Activated B cell treated with CpG ODN at 0.5 μM for 24 hours (primary cell): ENCODE data around the gene EIF2S1. TPM values are rescaled to one million over a fixed set of nuclear protein-coding genes. Genes with fewer than 3 reads are reported as not detected.

Experiments
- ATAC-seq: fragments of 200-7000 bp; cut with Tn5 transposase; one replicate; pipeline ENCODE4 v1.10.0; 2021; ENCODE audit warnings: low read depth, mild to moderate bottlenecking, moderate library complexity
- CTCF ChIA-PET: fragments of 350-600 bp; sonication (Branson Sonifier 250); formaldehyde crosslinking; loops from one replicate; lab custom pipeline; 2021; ENCODE audit warnings: antibody characterized with exemption; lab: Charles Lee
- POLR2A ChIA-PET: fragments of 350-600 bp; sonication (Branson Sonifier 250); formaldehyde crosslinking; loops from one replicate; lab custom pipeline; 2021; ENCODE audit warnings: antibody characterized with exemption; lab: Charles Lee
- DNase-seq: peaks from one replicate; pipeline ENCODE4 v3.0.0; 2022
- H3K27ac Mint-ChIP-seq: one replicate; pipeline ENCODE4 v1.8.0; 2020; ENCODE audit warnings: mixed read lengths
- H3K27me3 Mint-ChIP-seq: one replicate; pipeline ENCODE4 v1.8.0; 2021; ENCODE audit warnings: mixed read lengths
- H3K36me3 Mint-ChIP-seq: one replicate; pipeline ENCODE4 v1.8.0; 2021; ENCODE audit warnings: low read depth, mixed read lengths
- H3K4me1 Mint-ChIP-seq: one replicate; pipeline ENCODE4 v1.8.0; 2021; ENCODE audit warnings: mixed read lengths
- H3K4me3 Mint-ChIP-seq: one replicate; pipeline ENCODE4 v1.8.0; 2020; ENCODE audit warnings: mild to moderate bottlenecking, mixed read lengths
- H3K9me3 Mint-ChIP-seq: one replicate; pipeline ENCODE4 v1.8.0; 2020; ENCODE audit warnings: mixed read lengths
- CTCF ChIP-seq: fragments of 200-600 bp; IDR thresholded peaks from one replicate; pipeline ENCODE4 v1.8.0; 2022; ENCODE audit warnings: antibody characterized with exemption, mild to moderate bottlenecking
- intact Hi-C: fragments of 100-400 bp; cut with micrococcal nuclease; formaldehyde crosslinking; loops from one replicate; pipeline ENCODE4 v1.15.1; 2024
- total RNA-seq: library from RNA; stranded (reverse); gene quantifications from 2 replicates; pipeline ENCODE4 v1.2.3, GENCODE V29; 2022

The EIF2S1 gene
- total RNA-seq, 1 donor from 2014 or later: 84.4 TPM

GRCh38 chr14:67371247-67372148, 11.4 kb downstream of the EIF2S1 start:
- Mint-ChIP-seq H3K27me3 (no peaks in the 10 kb centered on the region), H3K36me3 (peaks cover 83% of the 10 kb centered on the region), H3K4me3 (no peak overlapping the region), H3K9me3 (no peaks in the 10 kb centered on the region), H3K4me1 (peaks cover 4% of the 10 kb centered on the region), H3K27ac (no peak overlapping the region)
- DNase-seq (no peak), ATAC-seq (no peak)
- intact Hi-C loops: no loop called here
- CTCF ChIA-PET: no interaction called here
- POLR2A ChIA-PET: no interaction called here
- no peak for TF ChIP-seq CTCF

- TF ChIP-seq CTCF: no peak
- no peaks in the 10 kb centered on the region for H3K9me3 Mint-ChIP-seq
- intact Hi-C loops: no loop called here
- no peak for DNase-seq
- H3K4me3 Mint-ChIP-seq: no peak overlapping the region
- peaks cover 4% of the 10 kb centered on the region for H3K4me1 Mint-ChIP-seq
- H3K27ac Mint-ChIP-seq: no peak overlapping the region
- ChIA-PET CTCF (no interaction called here), POLR2A (no interaction called here)
- ATAC-seq: no peak
- peaks cover 84% of the 10 kb centered on the region for H3K36me3 Mint-ChIP-seq
- H3K27me3 Mint-ChIP-seq: no peaks in the 10 kb centered on the region
These were observed 12.7 kb downstream of the EIF2S1 start for GRCh38 chr14:67372833-67373232.

GRCh38 chr14:67373347-67373746, 13.2 kb downstream of the EIF2S1 start:
- no peaks in the 10 kb centered on the region for H3K9me3 Mint-ChIP-seq
- ATAC-seq: no peak
- peaks cover 4% of the 10 kb centered on the region for H3K4me1 Mint-ChIP-seq
- intact Hi-C loops: no loop called here
- no peaks in the 10 kb centered on the region for H3K27me3 Mint-ChIP-seq
- peaks cover 85% of the 10 kb centered on the region for H3K36me3 Mint-ChIP-seq
- DNase-seq: no peak
- H3K27ac Mint-ChIP-seq: peak overlapping the region; percentile 20
- POLR2A ChIA-PET: no interaction called here
- H3K4me3 Mint-ChIP-seq: no peak overlapping the region
- no peak for TF ChIP-seq CTCF
- CTCF ChIA-PET: no interaction called here

GRCh38 chr14:67377916-67378315, 17.8 kb downstream of the EIF2S1 start:
- DNase-seq: no peak
- POLR2A ChIA-PET: no interaction called here
- intact Hi-C loops: no loop called here
- Mint-ChIP-seq H3K4me3 (no peak overlapping the region), H3K27me3 (no peaks in the 10 kb centered on the region), H3K27ac (no peak overlapping the region), H3K36me3 (peaks cover 89% of the 10 kb centered on the region), H3K9me3 (no peaks in the 10 kb centered on the region), H3K4me1 (peaks cover 4% of the 10 kb centered on the region)
- no peak for TF ChIP-seq CTCF
- ATAC-seq: peak; percentile 18
- CTCF ChIA-PET: no interaction called here

GRCh38 chr14:67385120-67385519, 25.0 kb downstream of the EIF2S1 start:
- no peak for ATAC-seq
- Mint-ChIP-seq H3K27ac (no peak overlapping the region), H3K4me1 (no peaks in the 10 kb centered on the region), H3K9me3 (no peaks in the 10 kb centered on the region), H3K27me3 (no peaks in the 10 kb centered on the region), H3K4me3 (no peak overlapping the region), H3K36me3 (peaks cover 72% of the 10 kb centered on the region)
- DNase-seq: no peak
- CTCF ChIA-PET: no interaction called here
- intact Hi-C loops: no loop called here
- POLR2A ChIA-PET: no interaction called here
- TF ChIP-seq CTCF: no peak
